SJSA1 (cell line): ENCODE measurements around the gene KLF3. TPM values are rescaled to one million over a fixed set of nuclear protein-coding genes. Genes with fewer than 3 reads are reported as not detected.

Source experiments
- DNase-seq, 2 experiments: peaks; one replicate each; pipeline ENCODE4 v3.0.0-alpha.2; 2015 to 2020; ENCODE audit warnings: low spot score in 2 of 2, low read depth in 1 of 2
- H3K27ac ChIP-seq: fragments of 250-450 bp; sonication (Bioruptor Pico); 2 replicates; pipeline ENCODE4 v1.5.1; 2020; ENCODE audit warnings: mild to moderate bottlenecking, moderate library complexity
- H3K27me3 ChIP-seq: fragments of 250-450 bp; sonication (Bioruptor Pico); replicated peaks from 2 replicates; pipeline ENCODE4 v1.5.1; 2020; ENCODE audit warnings: mild to moderate bottlenecking, moderate library complexity
- H3K36me3 ChIP-seq: fragments of 250-450 bp; sonication (Bioruptor Pico); 2 replicates; pipeline ENCODE4 v1.5.1; 2020; ENCODE audit warnings: mild to moderate bottlenecking
- H3K4me1 ChIP-seq: fragments of 250-450 bp; sonication (Bioruptor Pico); replicated peaks from 2 replicates; pipeline ENCODE4 v1.6.1; 2021; ENCODE audit warnings: mild to moderate bottlenecking
- H3K4me3 ChIP-seq: fragments of 250-450 bp; sonication (Bioruptor Pico); 2 replicates; pipeline ENCODE4 v1.5.1; 2020; ENCODE audit warnings: mild to moderate bottlenecking
- H3K9me3 ChIP-seq: fragments of 250-450 bp; sonication (Bioruptor Pico); replicated peaks from 2 replicates; pipeline ENCODE4 v1.5.1; 2020; ENCODE audit warnings: mild to moderate bottlenecking
- total RNA-seq: library from RNA; depleted of rRNA; stranded (reverse); fragments of >200 nt; shearing (Covaris generic); gene quantifications from 2 replicates; pipeline ENCODE4 v1.2.3, GENCODE V29; 2014

KLF3 gene
- total RNA-seq, 1 experiment from 2014 or later = 8.3 TPM

DNA sequence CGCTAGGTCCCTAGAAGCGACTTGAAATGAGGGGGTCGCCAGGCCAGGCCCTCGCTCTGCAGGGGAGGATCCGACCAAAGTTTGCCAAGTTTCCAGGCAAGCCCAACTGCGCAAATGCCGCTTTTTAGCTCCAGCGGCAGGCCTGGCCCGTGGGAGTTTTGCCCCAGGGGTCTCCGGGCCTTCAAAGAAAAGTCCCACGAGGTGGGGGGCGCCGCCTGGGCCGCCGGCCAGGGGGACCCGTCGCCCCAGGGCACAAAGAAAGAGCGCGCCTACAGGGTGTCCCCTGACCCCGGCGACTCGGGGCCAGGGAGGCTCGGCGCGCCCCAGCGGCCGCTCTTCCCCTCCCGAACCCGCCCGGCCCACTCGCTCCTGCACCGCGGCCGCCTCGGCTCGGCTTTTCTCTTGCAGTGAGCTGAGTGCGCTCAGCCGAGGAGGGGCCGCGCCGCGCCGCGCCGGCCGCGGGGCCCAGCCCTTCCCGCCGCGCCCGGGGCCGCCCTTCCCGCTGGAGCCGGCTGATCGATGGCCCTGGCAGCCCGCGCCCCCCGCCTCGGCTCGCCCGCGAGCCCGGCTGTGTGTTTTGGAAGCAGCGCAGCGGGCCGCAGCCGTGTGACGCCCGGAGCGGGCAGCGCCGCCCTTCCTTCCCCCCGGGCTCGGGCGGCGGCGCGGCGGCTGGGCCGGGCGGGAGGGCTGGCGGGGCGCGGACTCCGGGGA is 754 bp upstream of the KLF3 start:
- peak overlapping the region; percentile 88 for H3K27ac ChIP-seq
- peaks cover 11% of the 10 kb centered on the region for H3K4me1 ChIP-seq
- peaks cover 14% of the 10 kb centered on the region for H3K36me3 ChIP-seq
- H3K4me3 ChIP-seq = peak overlapping the region; percentile 60
- H3K27me3 ChIP-seq = no peaks in the 10 kb centered on the region
- no peaks in the 10 kb centered on the region for H3K9me3 ChIP-seq
- DNase-seq = no peak

- Histone ChIP-seq H3K4me1 (peaks cover 18% of the 10 kb centered on the region), H3K9me3 (no peaks in the 10 kb centered on the region)
- DNase-seq = peak; percentile 47 to 55
Observed at GRCh38 chr4:38664706-38665401, 855 bp downstream of the KLF3 start.

DNA sequence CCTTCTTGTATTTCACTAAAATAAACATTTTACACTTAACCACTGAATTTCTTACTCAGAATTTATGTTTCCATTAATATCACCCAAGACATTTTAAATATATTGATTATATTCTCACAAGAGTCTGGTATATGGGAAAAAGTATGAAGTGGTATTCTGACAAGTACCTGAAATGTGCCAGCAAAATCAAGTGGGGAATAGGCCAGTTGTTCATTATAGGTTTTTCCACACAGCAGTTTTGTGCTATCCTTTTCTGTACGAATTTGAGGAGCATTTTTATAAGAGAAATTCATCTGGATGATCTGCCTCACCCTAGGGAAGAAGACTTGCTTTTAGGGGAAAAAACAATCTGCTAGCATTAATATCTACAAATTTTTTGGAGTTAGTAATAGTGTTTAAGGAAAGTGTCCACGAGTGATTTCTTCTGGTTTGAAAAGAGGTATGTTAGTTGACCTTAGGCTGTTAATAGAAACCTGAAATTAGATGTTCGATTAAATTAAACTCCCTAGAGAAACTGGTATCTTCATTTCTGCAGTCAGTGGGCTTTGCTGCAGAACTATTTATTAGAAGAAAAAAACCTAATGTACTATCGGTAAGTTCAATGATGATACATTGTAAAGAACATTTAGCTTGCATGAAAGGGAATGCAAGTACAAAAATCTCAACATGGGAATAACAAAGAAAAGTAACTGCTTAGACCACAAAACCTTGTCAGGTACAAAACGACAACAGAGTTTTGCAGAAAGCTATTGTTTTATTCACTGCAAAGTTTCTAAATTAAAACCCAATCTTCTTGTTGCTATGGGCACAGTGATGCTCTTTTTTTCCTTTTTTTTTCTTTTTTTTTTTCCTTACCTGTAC is 1.8 kb downstream of the KLF3 start:
- no peaks in the 10 kb centered on the region for H3K9me3 ChIP-seq
- H3K4me1 ChIP-seq = peaks cover 18% of the 10 kb centered on the region
- H3K36me3 ChIP-seq = peaks cover 14% of the 10 kb centered on the region
- DNase-seq = no peak
- H3K27ac ChIP-seq = peak overlapping the region; percentile 88
- no peaks in the 10 kb centered on the region for H3K27me3 ChIP-seq
- H3K4me3 ChIP-seq = peak overlapping the region; percentile 94

More at GRCh38 chr4:38664706-38665401, 855 bp downstream of the KLF3 start:
- Histone ChIP-seq H3K36me3 (peaks cover 14% of the 10 kb centered on the region), H3K27me3 (no peaks in the 10 kb centered on the region), H3K27ac (peak overlapping the region; percentile 90), H3K4me3 (peak overlapping the region; percentile 94)

DNA sequence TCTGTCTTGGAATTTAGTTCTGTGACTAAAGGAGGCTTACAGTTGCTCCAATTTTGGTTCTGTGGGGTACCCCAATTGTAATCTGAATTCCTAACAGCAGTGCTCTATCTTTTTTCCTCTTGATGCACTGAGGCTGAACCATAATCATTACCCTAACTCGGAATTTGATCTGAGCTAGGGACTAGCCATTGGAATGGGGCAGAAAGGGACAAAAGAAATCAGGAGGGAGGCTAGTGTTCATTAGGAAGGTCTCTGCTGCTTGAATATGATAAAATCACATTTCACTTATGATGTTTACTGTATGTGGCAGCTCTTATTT is 2.7 kb downstream of the KLF3 start:
- H3K27me3 ChIP-seq = no peaks in the 10 kb centered on the region
- H3K4me1 ChIP-seq = peaks cover 21% of the 10 kb centered on the region

DNA sequence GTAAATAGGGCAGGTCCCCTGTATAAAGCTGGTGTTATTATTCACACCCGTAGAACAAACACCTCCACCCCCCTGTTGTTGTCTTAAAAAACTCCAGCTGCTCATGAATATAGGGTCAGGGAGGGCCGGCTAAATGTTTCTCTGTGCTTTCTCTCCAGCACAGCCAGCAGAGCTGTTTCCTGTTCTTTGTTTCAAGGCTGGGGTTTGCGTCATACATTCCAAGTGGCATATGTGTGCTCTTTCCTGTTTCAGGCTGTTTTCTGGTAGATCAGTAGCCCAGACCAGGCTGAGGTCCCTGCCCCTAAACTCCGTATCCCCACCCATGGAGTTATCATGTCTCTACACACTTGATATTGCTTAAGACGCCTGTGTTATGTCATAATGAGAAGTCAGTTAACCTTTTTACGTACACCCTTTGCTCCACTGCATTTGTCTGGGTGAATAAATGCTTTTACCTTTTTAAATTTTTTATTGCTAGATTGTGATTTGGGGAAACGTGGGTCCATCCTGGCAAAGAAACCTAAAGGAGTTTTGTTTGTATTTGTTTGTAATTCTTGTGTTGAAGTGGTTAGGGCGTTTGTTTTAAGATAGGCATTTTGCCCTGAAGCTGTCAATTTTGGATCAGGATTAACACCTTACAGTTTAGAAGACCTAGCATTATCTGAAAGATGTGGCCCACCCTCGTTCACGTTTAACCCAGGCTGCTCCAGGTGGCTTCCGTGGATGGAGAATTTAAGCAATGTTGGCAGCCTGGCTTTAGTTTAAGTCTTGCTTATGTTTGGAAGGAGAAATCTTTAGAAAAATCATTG is 3.3 kb downstream of the KLF3 start:
- Histone ChIP-seq H3K36me3 (peaks cover 14% of the 10 kb centered on the region), H3K9me3 (no peaks in the 10 kb centered on the region), H3K27me3 (no peaks in the 10 kb centered on the region), H3K4me1 (peaks cover 27% of the 10 kb centered on the region), H3K4me3 (peak overlapping the region; percentile 18), H3K27ac (peak overlapping the region; percentile 88)
- peak; percentile 81 to 88 for DNase-seq

More for the DNA sequence above, 2.7 kb downstream of the KLF3 start:
- Histone ChIP-seq H3K36me3 (peaks cover 14% of the 10 kb centered on the region), H3K4me3 (peak overlapping the region; percentile 10), H3K27ac (peak overlapping the region; percentile 88), H3K9me3 (no peaks in the 10 kb centered on the region)
- DNase-seq = no peak

- Histone ChIP-seq H3K4me3 (no peak overlapping the region), H3K36me3 (peaks cover 14% of the 10 kb centered on the region), H3K4me1 (peaks cover 38% of the 10 kb centered on the region), H3K27me3 (no peaks in the 10 kb centered on the region), H3K9me3 (no peaks in the 10 kb centered on the region), H3K27ac (no peak overlapping the region)
- no peak for DNase-seq
Observed at GRCh38 chr4:38668203-38668971, 4.4 kb downstream of the KLF3 start.

DNA sequence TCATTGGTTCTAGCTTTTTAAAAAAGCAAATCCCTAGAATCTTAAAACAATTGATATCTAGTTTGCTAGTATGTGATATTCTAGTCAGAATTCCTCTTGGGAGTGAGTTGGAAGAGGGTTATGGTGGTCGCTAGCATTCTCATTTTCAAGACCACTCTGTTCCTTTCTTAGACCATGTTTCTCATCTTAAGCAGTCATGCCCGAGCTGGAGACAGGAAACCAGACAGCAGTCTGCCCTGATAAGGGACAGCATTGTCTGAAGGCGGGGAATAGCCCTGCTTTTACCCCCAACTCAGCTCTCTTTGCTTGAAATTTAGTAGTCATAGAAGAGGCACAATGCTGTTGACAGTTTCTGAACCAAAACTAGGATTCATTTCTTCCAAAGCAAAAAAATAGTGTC is 5.2 kb downstream of the KLF3 start:
- peaks cover 12% of the 10 kb centered on the region for H3K36me3 ChIP-seq
- H3K27me3 ChIP-seq = no peaks in the 10 kb centered on the region
- no peaks in the 10 kb centered on the region for H3K9me3 ChIP-seq
- H3K4me1 ChIP-seq = peaks cover 41% of the 10 kb centered on the region
- DNase-seq = no peak
- H3K4me3 ChIP-seq = no peak overlapping the region
- no peak overlapping the region for H3K27ac ChIP-seq

- H3K4me3 ChIP-seq = no peak overlapping the region
- no peaks in the 10 kb centered on the region for H3K27me3 ChIP-seq
- no peak overlapping the region for H3K27ac ChIP-seq
- no peak for DNase-seq
- no peaks in the 10 kb centered on the region for H3K9me3 ChIP-seq
- H3K4me1 ChIP-seq = peaks cover 48% of the 10 kb centered on the region
- peaks cover 8% of the 10 kb centered on the region; the same call in 1 of the 2 replicates for H3K36me3 ChIP-seq
Observed at GRCh38 chr4:38670109-38670901, 6.3 kb downstream of the KLF3 start.

- Histone ChIP-seq H3K36me3 (no peaks in the 10 kb centered on the region; the same call in 1 of the 2 replicates), H3K27me3 (no peaks in the 10 kb centered on the region), H3K4me1 (peaks cover 55% of the 10 kb centered on the region), H3K4me3 (no peak overlapping the region), H3K27ac (no peak overlapping the region), H3K9me3 (no peaks in the 10 kb centered on the region)
- no peak for DNase-seq
Observed at GRCh38 chr4:38670939-38671591, 7.1 kb downstream of the KLF3 start.

- Histone ChIP-seq H3K4me3 (no peak overlapping the region), H3K4me1 (peaks cover 58% of the 10 kb centered on the region), H3K27me3 (no peaks in the 10 kb centered on the region), H3K27ac (no peak overlapping the region), H3K36me3 (no peaks in the 10 kb centered on the region), H3K9me3 (no peaks in the 10 kb centered on the region)
- no peak for DNase-seq
Observed at GRCh38 chr4:38671592-38671940, 7.6 kb downstream of the KLF3 start.

- no peak for DNase-seq
- Histone ChIP-seq H3K27ac (no peak overlapping the region), H3K4me1 (peaks cover 57% of the 10 kb centered on the region), H3K9me3 (no peaks in the 10 kb centered on the region), H3K36me3 (no peaks in the 10 kb centered on the region), H3K4me3 (no peak overlapping the region), H3K27me3 (no peaks in the 10 kb centered on the region)
Observed at GRCh38 chr4:38672074-38672396, 8.0 kb downstream of the KLF3 start.
